ENCODE measurements around the gene ALKAL2. TPM values are rescaled to one million over a fixed set of nuclear protein-coding genes. Genes with fewer than 3 reads are reported as not detected.

ALKAL2 gene
- total RNA-seq, 2 experiments from 2014 or later, result not detected

- Mint-ChIP-seq H3K4me1 (peaks cover 5% of the 10 kb centered on the region), H3K36me3 (ENCODE audit: low read depth) (peaks cover 6% of the 10 kb centered on the region), H3K9me3 (no peaks in the 10 kb centered on the region), H3K27me3 (peaks cover 43% of the 10 kb centered on the region), H3K27ac (no peak overlapping the region), H3K4me3 (no peak overlapping the region)
- POLR2A ChIA-PET, result no interaction called here
- DNase-seq, result no peak
- CTCF ChIA-PET, result no interaction called here
Measured at GRCh38 chr2:286774-287392, 1.0 kb downstream of the ALKAL2 start.

- CTCF ChIA-PET, result no interaction called here
- Mint-ChIP-seq H3K9me3 (no peaks in the 10 kb centered on the region), H3K27me3 (peaks cover 40% of the 10 kb centered on the region), H3K36me3 (ENCODE audit: low read depth) (peaks cover 14% of the 10 kb centered on the region), H3K4me3 (no peak overlapping the region), H3K27ac (no peak overlapping the region), H3K4me1 (peaks cover 5% of the 10 kb centered on the region)
- DNase-seq, result no peak
- POLR2A ChIA-PET, result no interaction called here
Measured at GRCh38 chr2:286035-286434, 1.9 kb downstream of the ALKAL2 start.

GRCh38 chr2:285531-285930 lies 2.4 kb downstream of the ALKAL2 start:
- POLR2A ChIA-PET, result no interaction called here
- peaks cover 18% of the 10 kb centered on the region for H3K36me3 Mint-ChIP-seq (ENCODE audit: low read depth)
- no peak for DNase-seq
- H3K9me3 Mint-ChIP-seq, result no peaks in the 10 kb centered on the region
- no peak overlapping the region for H3K4me3 Mint-ChIP-seq
- H3K27me3 Mint-ChIP-seq, result peaks cover 35% of the 10 kb centered on the region
- CTCF ChIA-PET, result no interaction called here
- H3K4me1 Mint-ChIP-seq, result peaks cover 5% of the 10 kb centered on the region
- H3K27ac Mint-ChIP-seq, result no peak overlapping the region

GRCh38 chr2:284896-285492 lies 2.9 kb downstream of the ALKAL2 start:
- ChIA-PET POLR2A (no interaction called here), CTCF (interaction anchor here (1.2 kb wide), 1 partner anchor 13 kb away, joined by 4 read pairs; no protein-coding TSS in a partner anchor)
- Mint-ChIP-seq H3K4me3 (no peak overlapping the region), H3K27me3 (peaks cover 31% of the 10 kb centered on the region), H3K4me1 (peaks cover 5% of the 10 kb centered on the region), H3K27ac (no peak overlapping the region), H3K9me3 (no peaks in the 10 kb centered on the region), H3K36me3 (ENCODE audit: low read depth) (peaks cover 19% of the 10 kb centered on the region)
- DNase-seq, result no peak

GRCh38 chr2:283996-284794 lies 3.7 kb downstream of the ALKAL2 start:
- POLR2A ChIA-PET, result no interaction called here
- no peak for DNase-seq
- H3K36me3 Mint-ChIP-seq (ENCODE audit: low read depth), result peaks cover 25% of the 10 kb centered on the region
- no peak overlapping the region for H3K27ac Mint-ChIP-seq
- CTCF ChIA-PET, result interaction anchor here (0.6 to 1.2 kb wide), 3 partner anchors 9 to 121 kb away, joined by 3 to 4 read pairs (median 4); no protein-coding TSS in a partner anchor
- no peak overlapping the region for H3K4me3 Mint-ChIP-seq
- peaks cover 24% of the 10 kb centered on the region for H3K27me3 Mint-ChIP-seq
- H3K4me1 Mint-ChIP-seq, result no peaks in the 10 kb centered on the region
- no peaks in the 10 kb centered on the region for H3K9me3 Mint-ChIP-seq

- CTCF ChIA-PET, result no interaction called here
- DNase-seq, result no peak
- no peak overlapping the region for H3K4me3 Mint-ChIP-seq
- H3K36me3 Mint-ChIP-seq (ENCODE audit: low read depth), result peaks cover 33% of the 10 kb centered on the region
- no peak overlapping the region for H3K27ac Mint-ChIP-seq
- peaks cover 24% of the 10 kb centered on the region for H3K27me3 Mint-ChIP-seq
- H3K4me1 Mint-ChIP-seq, result no peaks in the 10 kb centered on the region
- H3K9me3 Mint-ChIP-seq, result no peaks in the 10 kb centered on the region
- POLR2A ChIA-PET, result no interaction called here
Measured at GRCh38 chr2:282371-283263, 5.3 kb downstream of the ALKAL2 start.

- peaks cover 42% of the 10 kb centered on the region for H3K36me3 Mint-ChIP-seq (ENCODE audit: low read depth)
- POLR2A ChIA-PET, result no interaction called here
- no peak overlapping the region for H3K27ac Mint-ChIP-seq
- peaks cover 17% of the 10 kb centered on the region for H3K27me3 Mint-ChIP-seq
- H3K4me1 Mint-ChIP-seq, result no peaks in the 10 kb centered on the region
- CTCF ChIA-PET, result no interaction called here
- no peak overlapping the region for H3K4me3 Mint-ChIP-seq
- H3K9me3 Mint-ChIP-seq, result no peaks in the 10 kb centered on the region
- no peak for DNase-seq
Measured at GRCh38 chr2:281381-281780, 6.5 kb downstream of the ALKAL2 start.

- H3K36me3 Mint-ChIP-seq (ENCODE audit: low read depth), result peaks cover 42% of the 10 kb centered on the region
- no peak overlapping the region for H3K4me3 Mint-ChIP-seq
- no peaks in the 10 kb centered on the region for H3K9me3 Mint-ChIP-seq
- H3K27ac Mint-ChIP-seq, result no peak overlapping the region
- ChIA-PET CTCF (interaction anchor here (0.6 kb wide), 1 partner anchor 163 kb away, joined by 3 read pairs; no protein-coding TSS in a partner anchor), POLR2A (no interaction called here)
- DNase-seq, result no peak
- H3K27me3 Mint-ChIP-seq, result peaks cover 10% of the 10 kb centered on the region
- no peaks in the 10 kb centered on the region for H3K4me1 Mint-ChIP-seq
Measured at GRCh38 chr2:280650-281110, 7.2 kb downstream of the ALKAL2 start.

- Mint-ChIP-seq H3K4me1 (no peaks in the 10 kb centered on the region), H3K27ac (no peak overlapping the region), H3K9me3 (no peaks in the 10 kb centered on the region), H3K4me3 (no peak overlapping the region), H3K27me3 (peaks cover 5% of the 10 kb centered on the region), H3K36me3 (ENCODE audit: low read depth) (peaks cover 42% of the 10 kb centered on the region)
- no peak for DNase-seq
- ChIA-PET POLR2A (no interaction called here), CTCF (interaction anchor here (0.6 kb wide), 1 partner anchor 162 kb away, joined by 3 read pairs; no protein-coding TSS in a partner anchor)
Measured at GRCh38 chr2:279956-280649, 7.8 kb downstream of the ALKAL2 start.

GRCh38 chr2:279366-279765 lies 8.5 kb downstream of the ALKAL2 start:
- no peak for DNase-seq
- no peak overlapping the region for H3K4me3 Mint-ChIP-seq
- ChIA-PET CTCF (no interaction called here), POLR2A (no interaction called here)
- no peak overlapping the region for H3K27ac Mint-ChIP-seq
- no peaks in the 10 kb centered on the region for H3K4me1 Mint-ChIP-seq
- no peaks in the 10 kb centered on the region for H3K9me3 Mint-ChIP-seq
- H3K36me3 Mint-ChIP-seq (ENCODE audit: low read depth), result peaks cover 44% of the 10 kb centered on the region
- no peaks in the 10 kb centered on the region for H3K27me3 Mint-ChIP-seq

GRCh38 chr2:278927-279320 lies 9.0 kb downstream of the ALKAL2 start:
- H3K27me3 Mint-ChIP-seq, result no peaks in the 10 kb centered on the region
- no peak overlapping the region for H3K27ac Mint-ChIP-seq
- CTCF ChIA-PET, result no interaction called here
- H3K4me1 Mint-ChIP-seq, result no peaks in the 10 kb centered on the region
- no peak for DNase-seq
- peaks cover 44% of the 10 kb centered on the region for H3K36me3 Mint-ChIP-seq (ENCODE audit: low read depth)
- POLR2A ChIA-PET, result no interaction called here
- H3K9me3 Mint-ChIP-seq, result no peaks in the 10 kb centered on the region
- H3K4me3 Mint-ChIP-seq, result no peak overlapping the region

- Mint-ChIP-seq H3K27ac (no peak overlapping the region), H3K4me1 (no peaks in the 10 kb centered on the region), H3K9me3 (no peaks in the 10 kb centered on the region), H3K27me3 (no peaks in the 10 kb centered on the region), H3K4me3 (no peak overlapping the region), H3K36me3 (ENCODE audit: low read depth) (peaks cover 44% of the 10 kb centered on the region)
- POLR2A ChIA-PET, result no interaction called here
- no peak for DNase-seq
- CTCF ChIA-PET, result no interaction called here
Measured at GRCh38 chr2:278312-278926, 9.5 kb downstream of the ALKAL2 start.

All from activated CD4-positive, alpha-beta T cell treated with anti-CD3 and anti-CD28 coated beads, Interleukin-2, amount 10 ng/mL, durations not matched to agents 7 days and 5 days (primary cell).